ENCODE measurements around the gene GATD1.

DNA sequence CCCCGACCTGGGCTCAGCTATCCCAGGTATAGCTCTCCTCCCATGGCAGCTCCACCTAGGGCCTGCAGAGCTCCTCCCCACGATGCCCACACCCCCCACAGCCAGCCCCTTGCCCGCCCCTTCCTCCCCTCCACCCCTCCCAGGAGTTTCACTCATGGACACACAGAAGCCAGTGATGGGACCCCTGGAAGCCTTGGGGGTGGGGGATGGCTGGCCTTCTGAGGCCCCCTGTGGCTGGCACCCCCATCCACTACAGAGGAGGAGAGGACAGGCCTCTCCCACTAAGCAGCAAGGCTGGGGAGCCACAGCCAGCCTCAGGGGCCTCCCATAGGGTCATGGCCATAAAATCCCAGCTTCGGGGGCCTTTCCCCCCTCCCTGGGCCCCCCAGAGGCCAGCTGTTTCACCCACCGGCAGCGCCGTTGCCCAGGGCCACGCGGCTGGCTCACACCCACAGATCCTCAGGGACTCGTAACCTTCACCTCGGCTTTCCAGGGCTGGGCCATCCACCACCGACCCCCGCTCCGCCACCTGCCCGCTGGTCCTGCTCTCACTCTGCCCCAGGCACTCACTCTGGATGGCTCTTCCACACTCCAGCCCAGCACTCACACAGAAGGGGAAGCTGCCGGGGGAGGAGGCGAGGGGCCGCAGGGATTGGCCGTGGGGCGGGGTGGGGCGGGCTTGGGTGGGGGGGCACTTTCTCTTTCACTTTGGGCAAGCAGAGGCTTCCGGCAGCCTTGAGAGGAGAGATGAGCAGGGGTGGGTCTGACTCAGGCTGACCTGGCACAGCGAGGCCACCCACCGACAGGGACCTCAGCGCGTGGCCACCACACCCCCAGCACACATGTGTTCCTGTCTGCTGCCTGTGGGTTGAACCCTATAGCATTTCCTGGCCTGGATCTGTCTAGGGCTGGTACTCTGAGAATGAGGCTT is 18.6 kb upstream of the GATD1 start:
- TF ChIP-seq GATA2 (IDR thresholded peaks at IDR 0.05; ENCODE audit: low read depth, low read length), result no peak
- no peak for TF ChIP-seq GATA3 (IDR thresholded peaks at IDR 0.05; ENCODE audit: low read depth, low read length)

Measured in SH-SY5Y (cell line).